HG02938 (cell line): ENCODE results near the gene IL1RAPL1.

Experiments
- ATAC-seq: cut with Tn5 transposase; IDR thresholded peaks from one replicate; pipeline ENCODE4 v1.9.1; 2021; ENCODE audit warnings: mild to moderate bottlenecking, moderate library complexity; ENCODE audit not compliant: unreplicated experiment

IL1RAPL1 gene

GRCh38 chrX:29948653-29949052, 1361.4 kb downstream of the IL1RAPL1 start:
- ATAC-seq = no peak

- no peak for ATAC-seq
Observed at GRCh38 chrX:29952016-29952415, 1364.8 kb downstream of the IL1RAPL1 start.

GRCh38 chrX:29962061-29962460, 1374.8 kb downstream of the IL1RAPL1 start:
- no peak for ATAC-seq

GRCh38 chrX:29965634-29966033, 1378.4 kb downstream of the IL1RAPL1 start:
- no peak for ATAC-seq

- no peak for ATAC-seq
Observed at GRCh38 chrX:29992083-29992482, 1404.8 kb downstream of the IL1RAPL1 start.

GRCh38 chrX:30005813-30006212, 1418.6 kb downstream of the IL1RAPL1 start:
- no peak for ATAC-seq
